Right renal cortex interstitium (tissue), 3 donors: Measurements from ENCODE around the gene ALPG. TPM values are rescaled to one million over a fixed set of nuclear protein-coding genes. Genes with fewer than 3 reads are reported as not detected.
"Not testable (repeated sequence)": the region's sequence is repeated elsewhere in the genome, so short reads cannot be mapped to it uniquely, and the experiment has no call there.

ENCODE experiments used
- DNase-seq, 3 donors: peaks; one replicate each; pipeline ENCODE4 v3.0.0-alpha.2; 2013; ENCODE audit warnings: low read depth in 3 of 3, low spot score in 2 of 3
- polyA plus RNA-seq, 3 donors: library from polyadenylated mRNA; unstranded; fragments of 120-200 nt; gene quantifications; one replicate each; pipeline ENCODE4 v1.2.1, GENCODE V29; 2013; ENCODE audit not compliant: insufficient read length in 3 of 3

ALPG gene
- polyA plus RNA-seq, 3 donors: not detected

DNA sequence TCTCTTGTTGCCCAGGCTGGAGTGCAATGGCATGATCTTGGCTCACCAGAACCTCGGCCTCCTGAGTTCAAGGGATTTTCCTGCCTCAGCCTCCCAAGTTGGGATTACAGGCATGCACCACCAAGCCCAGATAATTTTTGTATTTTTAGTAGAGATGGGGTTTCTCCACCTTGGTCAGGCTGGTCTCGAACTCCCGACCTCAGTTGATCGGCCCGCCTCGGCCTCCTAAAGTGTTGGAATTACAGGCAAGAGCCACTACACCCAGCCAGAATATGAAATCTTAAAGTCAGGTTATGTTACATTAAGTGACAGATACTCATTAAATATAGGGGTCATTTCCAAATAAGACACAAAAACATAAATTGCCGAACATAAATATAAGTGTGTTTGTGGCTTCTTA is 12.2 kb upstream of the ALPG start:
- DNase-seq: not testable (repeated sequence)

DNA sequence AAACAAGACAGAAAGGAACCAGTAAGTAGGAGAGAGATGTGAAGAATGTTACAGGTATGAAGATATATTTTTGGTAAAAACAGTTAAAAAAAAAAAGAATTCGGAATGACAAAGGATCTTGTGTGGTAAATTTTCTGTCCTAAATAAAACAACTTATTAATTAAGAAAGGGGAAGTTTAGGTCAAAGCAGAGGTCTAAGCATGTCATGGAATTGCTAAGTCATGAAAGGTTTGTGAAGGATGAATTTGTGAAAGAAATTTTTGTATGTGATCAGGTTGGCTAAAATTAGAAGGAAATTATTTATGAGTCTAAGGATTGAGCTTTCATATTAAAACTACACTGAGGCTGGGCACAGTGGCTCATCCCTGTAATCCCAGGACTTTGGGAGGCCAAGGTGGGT is 11.1 kb upstream of the ALPG start:
- no peak for DNase-seq

DNA sequence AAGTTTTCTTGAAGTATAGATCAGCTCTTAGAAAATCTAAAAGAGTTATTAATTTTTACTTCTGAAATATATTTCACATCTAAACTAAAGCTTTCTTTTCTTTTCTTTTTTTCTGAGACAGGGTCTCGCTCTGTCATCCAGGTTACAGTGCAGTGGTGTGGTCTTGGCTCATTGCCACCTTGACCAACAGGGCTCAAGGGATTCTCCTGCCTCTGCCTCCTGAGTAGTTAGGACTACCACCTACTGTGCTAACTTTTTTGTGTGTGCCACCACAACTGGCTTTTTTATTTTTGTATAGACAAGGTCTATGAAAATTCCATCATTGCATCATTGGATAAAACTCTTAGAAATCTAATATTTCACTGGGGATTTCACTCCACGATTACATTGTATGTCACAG is 10.0 kb upstream of the ALPG start:
- DNase-seq: no peak

DNA sequence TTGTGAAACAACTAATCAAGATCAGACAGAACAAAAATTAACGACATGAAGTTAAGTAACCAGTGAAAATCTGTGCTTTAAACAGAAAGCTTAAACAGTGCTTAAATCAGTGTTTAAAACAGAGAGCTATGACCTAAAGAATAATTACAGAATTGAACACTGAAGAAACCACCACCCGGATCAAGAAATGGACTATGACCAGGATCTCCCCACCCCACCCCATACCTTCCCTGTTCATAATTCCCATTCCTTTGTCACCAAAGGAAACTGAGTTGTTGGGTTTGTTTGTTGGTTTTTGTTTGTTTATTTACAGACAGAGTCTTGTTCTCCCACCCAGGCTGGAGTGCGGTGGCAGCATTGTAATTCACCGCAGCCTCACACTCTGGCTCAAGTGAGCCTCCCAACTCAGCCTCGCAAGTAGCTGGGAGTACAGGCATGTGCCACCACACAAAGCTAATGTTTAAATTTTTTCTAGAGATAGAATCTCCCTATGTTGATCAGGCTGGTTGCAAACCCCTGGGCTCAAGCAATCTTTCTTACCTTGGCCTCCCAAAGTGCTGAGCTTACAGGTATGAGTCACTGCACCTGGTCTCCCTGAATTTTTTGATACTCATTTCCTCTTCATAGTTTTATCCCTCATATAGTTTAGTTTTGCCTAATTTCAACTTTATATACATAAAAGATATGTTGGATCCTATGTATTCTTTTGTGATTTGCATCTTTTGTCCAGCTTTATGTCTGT is 8.2 kb upstream of the ALPG start:
- DNase-seq: no peak

DNA sequence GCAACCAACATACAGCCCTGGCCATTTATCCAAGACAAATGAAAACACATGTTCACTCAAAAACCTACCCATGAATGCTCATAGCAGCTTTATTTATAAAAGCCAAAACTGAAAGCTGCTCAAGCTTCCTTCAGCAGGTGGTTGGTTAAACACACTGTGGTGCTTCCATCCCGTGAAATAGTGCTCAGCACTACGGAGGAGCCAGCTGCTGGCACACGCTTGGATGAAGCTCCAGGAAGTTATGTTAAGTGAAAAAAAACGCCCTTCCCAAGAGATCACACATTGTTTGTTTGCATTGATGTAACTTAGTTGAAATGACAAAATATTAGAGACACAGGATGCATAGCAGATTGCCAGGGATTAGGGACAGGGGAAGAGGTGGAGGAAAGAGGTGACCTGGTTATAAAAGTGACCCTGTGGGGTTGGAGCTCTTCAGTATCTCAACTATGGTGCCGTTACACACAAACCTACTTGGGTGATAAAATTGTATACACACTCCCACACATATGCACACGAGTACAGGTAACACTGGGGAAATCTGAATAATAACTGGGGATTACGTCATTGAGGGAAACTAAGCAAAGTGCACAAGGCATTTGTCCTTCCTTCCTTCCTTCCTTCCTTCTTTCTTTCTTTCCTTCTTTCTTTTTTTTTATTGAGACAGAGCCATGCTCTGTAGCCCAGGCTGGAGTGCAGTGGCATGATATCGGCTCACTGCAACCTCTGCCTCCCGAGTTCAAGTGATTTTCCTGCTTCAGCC is 6.2 kb upstream of the ALPG start:
- no peak for DNase-seq

DNA sequence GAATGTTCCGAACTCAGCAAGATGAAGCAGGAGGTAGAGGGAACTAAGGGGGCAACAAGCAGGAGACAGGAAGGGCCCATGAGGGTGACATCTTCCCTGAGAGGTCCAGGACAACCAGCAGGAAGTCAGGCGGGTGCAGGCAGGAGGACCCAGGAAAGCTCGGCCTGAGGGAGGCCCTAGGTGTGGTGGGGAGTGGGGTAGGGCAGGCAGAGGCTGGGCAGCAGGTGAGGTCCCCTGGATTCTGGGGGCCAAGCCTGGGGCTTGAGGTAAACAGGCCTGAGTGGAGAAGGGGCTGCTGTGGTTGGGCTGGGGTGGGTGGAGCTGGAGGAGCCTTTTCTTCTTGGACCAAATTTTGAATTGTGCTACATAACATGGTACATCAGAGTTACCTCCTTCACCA is 4.1 kb upstream of the ALPG start:
- DNase-seq: no peak

DNA sequence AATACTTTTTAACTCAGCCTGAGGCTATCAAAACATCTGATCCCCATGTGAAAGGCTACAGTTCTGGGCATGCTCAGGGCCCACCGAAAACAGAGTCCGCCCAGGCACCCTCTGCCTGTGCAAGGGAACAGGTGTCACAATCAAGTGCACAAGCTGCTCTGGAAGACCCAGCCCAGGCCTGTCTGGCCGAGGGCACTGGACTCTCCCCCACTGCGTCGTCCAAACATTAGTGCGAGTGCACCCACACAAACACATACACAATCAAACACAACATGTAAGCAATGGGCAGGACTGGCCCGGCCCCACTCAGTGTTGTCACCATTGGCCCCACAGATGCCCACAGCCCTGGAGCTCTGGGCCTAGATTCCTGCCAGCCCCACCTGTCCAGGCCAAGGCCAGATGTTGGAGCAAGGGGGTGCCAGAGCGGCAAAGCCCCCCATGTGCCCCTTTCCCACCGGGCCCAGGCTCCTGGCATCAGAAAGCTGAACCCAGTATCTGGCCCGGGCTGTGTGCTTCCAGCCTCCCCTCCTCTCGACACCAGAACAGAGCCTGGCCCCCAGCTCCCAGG is 617 bp upstream of the ALPG start:
- DNase-seq: no peak

DNA sequence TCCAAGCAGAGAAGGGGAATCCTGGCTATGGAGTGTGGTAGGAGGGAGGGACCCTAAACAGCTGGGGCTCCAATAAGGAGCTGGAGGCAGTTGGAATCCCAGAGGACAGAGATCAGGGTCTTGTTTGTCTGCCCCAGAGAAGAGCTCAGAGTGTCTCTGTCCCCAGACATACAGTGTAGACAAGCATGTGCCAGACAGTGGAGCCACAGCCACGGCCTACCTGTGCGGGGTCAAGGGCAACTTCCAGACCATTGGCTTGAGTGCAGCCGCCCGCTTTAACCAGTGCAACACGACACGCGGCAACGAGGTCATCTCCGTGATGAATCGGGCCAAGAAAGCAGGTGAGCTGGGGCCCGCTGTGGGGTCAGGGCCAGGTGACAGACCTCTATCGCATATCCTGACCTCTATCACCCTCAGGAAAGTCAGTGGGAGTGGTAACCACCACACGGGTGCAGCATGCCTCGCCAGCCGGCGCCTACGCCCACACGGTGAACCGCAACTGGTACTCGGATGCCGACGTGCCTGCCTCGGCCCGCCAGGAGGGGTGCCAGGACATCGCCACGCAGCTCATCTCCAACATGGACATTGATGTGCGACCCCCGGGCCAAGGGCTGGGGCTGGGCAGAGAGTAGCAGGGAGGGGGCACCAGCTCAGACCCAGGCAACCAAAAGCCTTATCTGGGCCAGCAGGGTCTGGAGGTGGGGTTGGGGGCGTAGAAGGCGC is 945 bp downstream of the ALPG start:
- DNase-seq: not testable (repeated sequence)

DNA sequence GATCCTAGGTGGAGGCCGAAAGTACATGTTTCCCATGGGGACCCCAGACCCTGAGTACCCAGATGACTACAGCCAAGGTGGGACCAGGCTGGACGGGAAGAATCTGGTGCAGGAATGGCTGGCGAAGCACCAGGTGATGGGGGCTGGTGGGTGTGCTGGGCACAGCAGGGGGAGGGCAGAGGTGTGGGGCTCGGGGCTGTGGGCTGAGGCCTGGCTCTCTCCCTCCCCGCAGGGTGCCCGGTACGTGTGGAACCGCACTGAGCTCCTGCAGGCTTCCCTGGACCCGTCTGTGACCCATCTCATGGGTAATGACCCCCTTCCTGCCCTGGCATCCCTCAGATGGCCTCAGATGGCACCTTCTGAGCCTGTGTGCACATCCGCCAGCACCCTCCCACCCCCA is 1.6 kb downstream of the ALPG start:
- DNase-seq: not testable (repeated sequence)

DNA sequence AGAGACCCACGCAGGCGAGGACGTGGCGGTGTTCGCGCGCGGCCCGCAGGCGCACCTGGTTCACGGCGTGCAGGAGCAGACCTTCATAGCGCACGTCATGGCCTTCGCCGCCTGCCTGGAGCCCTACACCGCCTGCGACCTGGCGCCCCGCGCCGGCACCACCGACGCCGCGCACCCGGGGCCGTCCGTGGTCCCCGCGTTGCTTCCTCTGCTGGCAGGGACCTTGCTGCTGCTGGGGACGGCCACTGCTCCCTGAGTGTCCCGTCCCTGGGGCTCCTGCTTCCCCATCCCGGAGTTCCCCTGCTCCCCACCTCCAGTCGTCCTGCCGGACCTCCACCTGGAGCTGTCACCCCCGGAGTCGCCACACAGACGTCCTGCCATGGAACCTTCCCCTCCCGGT is 3.0 kb downstream of the ALPG start:
- DNase-seq: not testable (repeated sequence)

DNA sequence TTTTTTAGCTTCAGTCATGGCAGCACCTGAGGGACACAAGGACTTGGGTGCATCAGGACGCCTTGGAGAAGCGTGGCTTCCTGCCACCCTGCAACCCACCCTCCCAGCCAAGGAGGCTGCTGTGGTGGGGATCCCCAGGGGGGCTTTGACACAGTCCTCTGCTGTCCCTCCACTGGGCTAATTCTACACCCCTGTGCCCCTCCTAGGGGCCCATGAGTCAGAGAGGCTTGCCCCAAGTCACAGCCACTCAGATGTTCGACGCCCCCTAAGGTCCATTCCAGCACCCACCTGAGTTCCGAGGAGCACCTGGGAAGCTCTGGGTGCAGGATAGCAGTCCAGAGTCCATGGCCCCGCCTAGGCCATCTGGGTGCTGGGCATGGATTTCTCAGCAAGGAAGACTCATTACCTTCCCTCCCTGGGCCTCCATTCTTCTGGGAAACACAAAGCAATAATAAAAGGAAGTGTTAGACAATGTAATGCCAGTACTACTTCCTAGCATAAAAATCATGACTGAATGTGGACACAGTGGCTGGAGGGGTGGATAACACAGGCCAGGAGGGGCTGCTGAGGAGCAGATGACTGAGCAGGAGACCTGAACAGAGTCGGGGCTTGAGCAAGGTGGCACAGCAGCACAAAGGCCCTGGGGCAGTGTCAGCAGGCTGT is 3.7 kb downstream of the ALPG start:
- no peak for DNase-seq

DNA sequence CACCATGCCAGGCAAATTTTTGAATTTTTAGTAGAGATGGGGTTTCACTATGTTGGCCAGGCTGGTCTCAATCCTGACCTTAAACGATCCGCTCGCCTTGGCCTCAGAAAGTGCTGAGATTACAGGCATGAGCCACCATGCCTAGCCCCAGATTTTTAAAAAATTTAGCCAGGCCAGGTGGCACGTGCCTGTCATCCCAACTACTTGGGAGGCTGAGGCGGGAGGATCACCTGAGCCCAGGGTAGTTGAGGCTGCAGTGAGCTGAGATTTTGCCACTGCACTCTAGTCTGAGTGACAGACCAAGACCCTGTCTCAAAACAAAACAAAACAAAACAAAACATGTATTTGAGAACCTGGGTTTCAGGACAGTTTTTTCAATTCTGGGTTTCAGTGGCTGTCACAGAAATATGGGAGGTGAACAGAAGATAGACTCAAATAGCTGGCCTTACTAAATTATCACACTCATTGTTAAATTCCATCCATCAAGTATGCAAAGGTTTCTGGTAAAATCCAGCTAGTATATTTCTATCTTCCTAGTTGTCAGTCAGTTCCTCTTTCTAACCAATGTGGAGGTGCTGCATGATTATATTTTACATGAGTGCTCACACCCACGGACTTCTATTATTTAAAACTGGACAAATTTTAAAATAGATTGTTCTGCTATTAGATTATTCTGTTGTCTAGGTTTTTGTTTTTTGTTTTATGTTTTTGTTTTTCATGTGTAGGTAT is 5.4 kb downstream of the ALPG start:
- DNase-seq: no peak

DNA sequence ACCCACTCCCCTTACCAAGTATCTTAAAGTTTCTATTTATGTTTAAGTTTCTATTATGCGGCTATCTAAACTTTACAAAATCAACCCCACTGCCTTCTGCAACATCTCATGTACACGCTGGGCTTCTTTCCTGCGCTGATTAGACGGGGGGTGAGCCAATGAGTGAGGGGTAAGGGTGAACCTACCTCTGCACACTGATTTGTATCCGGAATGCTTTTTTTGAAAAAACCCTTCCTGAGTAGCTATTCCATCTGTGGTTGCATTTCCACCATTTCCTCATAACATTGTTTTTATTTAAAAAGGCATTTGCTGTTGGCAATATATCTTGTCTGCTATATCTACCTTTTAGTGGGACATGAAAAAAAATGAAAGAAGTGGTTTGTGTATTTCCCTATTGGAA is 6.3 kb downstream of the ALPG start:
- DNase-seq: no peak

DNA sequence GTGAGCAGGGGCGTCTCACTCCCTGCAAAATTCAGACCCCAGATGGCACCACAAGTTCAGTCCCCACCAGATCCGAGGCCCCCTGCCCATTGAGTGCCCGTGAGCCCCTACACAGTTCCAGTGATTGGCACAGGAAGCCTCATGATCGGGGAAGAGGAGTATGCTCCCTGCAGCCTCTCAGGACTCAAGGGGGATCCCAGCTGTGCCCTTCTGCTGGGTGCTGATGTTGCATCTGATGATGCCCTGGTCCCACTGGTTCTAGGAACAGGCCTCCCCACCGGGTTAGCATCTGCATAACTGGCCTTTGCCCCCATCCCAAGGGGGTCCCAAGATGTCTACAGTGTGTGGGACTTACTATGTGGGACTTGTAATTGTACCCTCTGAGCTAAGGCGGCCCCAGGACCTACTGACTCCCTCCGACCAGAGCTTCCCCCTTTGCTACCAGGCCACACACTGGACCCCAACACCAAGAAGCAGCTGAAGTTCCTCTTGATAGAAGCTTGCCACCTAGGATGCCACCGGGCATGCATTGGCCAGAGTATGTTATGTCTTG is 8.6 kb downstream of the ALPG start:
- no peak for DNase-seq

DNA sequence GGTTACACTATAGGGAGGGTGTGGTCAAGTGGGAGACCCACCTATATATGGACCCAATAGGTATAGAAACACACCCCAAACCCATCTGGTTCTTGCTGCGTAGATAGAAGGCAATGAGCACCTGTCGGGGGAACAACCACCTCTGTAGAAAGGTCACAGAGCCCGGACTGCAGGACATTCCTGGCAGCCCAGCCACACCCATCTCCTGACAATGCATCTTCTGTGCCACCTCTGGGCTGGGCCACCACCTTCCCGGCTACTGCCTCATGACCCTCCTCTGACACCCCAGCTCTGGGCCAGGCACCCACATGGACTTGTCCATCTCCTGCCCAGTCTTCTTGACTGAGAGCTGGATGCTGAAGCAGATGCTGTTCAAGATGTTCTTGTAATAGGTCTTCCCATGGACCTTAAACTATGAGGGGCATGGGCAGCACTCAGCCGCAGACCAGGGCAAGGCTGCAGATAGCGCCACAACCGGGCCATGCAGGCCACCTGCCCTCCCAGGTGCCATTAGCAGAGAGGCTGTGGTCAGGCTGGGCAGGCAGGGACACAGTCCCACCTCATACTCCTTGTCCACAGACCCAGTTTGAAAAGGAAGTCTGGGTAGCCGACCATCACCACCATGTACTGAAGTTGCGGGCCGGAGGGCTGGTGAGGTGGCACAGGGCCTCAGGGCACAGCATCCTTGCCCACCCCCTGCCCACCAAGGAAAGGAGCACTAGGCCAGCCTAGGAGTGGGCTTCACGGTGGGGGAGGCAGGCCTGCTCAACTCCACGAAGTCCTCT is 9.3 kb downstream of the ALPG start:
- no peak for DNase-seq

DNA sequence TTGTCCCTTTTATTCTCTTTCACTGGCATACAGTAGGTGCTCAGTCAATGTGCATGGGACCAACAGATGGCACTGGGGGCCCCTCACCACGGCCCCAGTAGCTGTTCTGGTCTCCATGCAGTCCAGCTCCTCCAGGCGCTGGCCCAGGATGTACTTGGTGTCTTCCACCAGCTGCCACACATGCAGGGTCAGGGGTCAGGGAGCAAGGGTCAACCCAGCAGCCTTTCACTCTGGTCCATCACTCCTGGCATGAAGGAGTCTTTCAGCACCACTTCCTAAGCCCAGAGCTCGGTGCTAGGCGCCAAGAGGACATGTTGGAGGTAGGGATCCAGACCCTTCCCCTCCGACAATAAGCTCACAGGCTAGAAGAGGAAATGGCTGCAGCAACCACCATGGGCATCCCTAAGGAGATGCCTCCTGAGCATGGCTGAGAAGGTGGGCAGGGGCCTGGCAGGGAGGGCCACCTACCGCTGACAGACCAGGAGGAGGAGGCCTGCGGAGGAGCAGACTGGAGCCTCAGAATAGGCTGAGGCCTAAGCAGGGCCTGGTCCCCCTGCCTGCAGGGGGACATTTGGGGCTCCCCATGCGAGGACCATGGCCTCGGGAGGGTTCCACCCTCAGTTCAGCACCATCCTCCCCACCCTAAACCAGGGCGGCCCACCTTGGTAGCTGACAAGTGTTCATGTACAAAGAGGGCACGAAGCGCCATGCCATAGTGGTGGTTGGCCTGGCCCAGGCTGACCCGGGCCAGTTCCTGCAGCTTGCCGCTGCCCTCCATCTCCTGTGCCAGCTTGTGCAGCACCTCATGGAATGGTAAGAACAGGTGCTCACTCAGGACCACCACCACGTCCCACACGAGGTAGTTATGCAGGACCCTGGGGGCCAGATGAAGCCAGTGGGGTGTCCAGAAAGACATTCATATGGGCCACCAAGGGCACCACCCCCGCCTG is 10.2 kb downstream of the ALPG start:
- no peak for DNase-seq

DNA sequence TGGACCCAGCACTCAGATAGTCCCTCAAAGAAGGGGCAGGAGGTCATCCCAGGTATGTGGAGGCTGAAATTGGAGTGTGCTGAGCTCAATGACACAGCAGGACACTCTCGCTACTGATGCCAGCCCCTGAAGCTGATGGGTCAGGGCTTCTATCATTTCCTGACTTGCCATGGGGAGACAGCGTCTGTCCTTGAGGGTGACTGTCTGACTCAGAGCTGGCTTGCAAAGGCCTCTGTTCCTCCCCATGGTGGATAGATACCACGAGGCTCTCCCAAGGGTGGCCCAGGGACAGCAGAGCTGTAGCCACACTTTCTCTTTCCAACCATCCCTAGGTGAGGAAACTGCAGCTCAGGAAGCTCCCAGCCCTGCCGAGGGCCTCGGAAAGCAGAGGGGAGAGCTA is 10.8 kb downstream of the ALPG start:
- DNase-seq: no peak

DNA sequence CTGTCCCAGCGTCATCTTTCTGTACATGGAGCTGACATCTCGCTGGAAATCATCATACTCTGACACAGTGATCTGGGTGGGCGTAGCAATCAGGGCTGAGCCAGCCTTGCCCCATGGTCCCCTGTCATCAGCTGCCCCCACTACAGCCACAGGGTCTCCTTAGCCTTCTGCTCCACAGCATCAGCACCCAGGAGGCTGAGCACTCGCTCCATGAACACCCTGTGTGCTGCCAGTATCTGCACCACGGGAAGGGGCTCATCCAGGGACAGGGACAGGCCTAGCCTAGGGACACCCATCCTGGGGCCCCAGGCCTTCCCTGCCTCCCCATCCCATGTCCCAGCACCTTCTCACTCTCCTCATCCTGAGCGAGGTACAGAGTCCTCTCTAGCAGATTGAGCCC is 11.4 kb downstream of the ALPG start:
- DNase-seq: no peak
